Keratinocyte (primary cell): Measurements from ENCODE around the gene LANCL2. TPM values are rescaled to one million over a fixed set of nuclear protein-coding genes. Genes with fewer than 3 reads are reported as not detected.

Experiments used
- DNase-seq: peaks from one replicate; pipeline ENCODE4 v3.0.0-alpha.2; 2011; ENCODE audit warnings: low read depth, missing footprints, low spot score
- FAIRE-seq: peaks from 2 replicates; lab custom pipeline; 2011; peaks lifted over from hg19 to GRCh38; lab: Jason Lieb, UNC
- H2AFZ ChIP-seq: 2 replicates; pipeline ENCODE4 v1.6.0; 2012; ENCODE audit warnings: low read length, control low read depth, inconsistent platforms; ENCODE audit not compliant: control insufficient read depth
- H3K27ac ChIP-seq: 2 replicates; pipeline ENCODE4 v1.5.1; 2011; ENCODE audit warnings: low read length; ENCODE audit not compliant: control insufficient read depth, insufficient read depth
- H3K27me3 ChIP-seq: 3 replicates; pipeline ENCODE4 v1.6.0; 2011; ENCODE audit warnings: low read length; ENCODE audit not compliant: control insufficient read depth, insufficient read depth; ENCODE audit errors: extremely low read depth
- H3K36me3 ChIP-seq, 2 experiments: 2 replicates in 1 of 2; 3 replicates in 1 of 2; pipeline ENCODE4 v1.5.1; 2011; ENCODE audit warnings: low read length in 2 of 2, mild to moderate bottlenecking in 1 of 2; ENCODE audit not compliant: control insufficient read depth in 2 of 2, insufficient read depth in 2 of 2; ENCODE audit errors: extremely low read depth in 1 of 2
- H3K4me1 ChIP-seq: 3 replicates; pipeline ENCODE4 v1.5.1; 2011; ENCODE audit warnings: low read length; ENCODE audit not compliant: control insufficient read depth, insufficient read depth; ENCODE audit errors: extremely low read depth
- H3K4me2 ChIP-seq: 3 replicates; pipeline ENCODE4 v1.6.0; 2011; ENCODE audit warnings: low read depth, low read length; ENCODE audit not compliant: control insufficient read depth, insufficient read depth; ENCODE audit errors: extremely low read depth
- H3K4me3 ChIP-seq, 3 experiments: fragments of 200-600 bp in 1 of 3; sonication (generic) in 1 of 3; 2 replicates in 2 of 3; 3 replicates in 1 of 3; pipeline ENCODE4 v1.5.1; 2011 to 2016; ENCODE audit warnings: low read length in 3 of 3, mild to moderate bottlenecking in 3 of 3, control low read depth in 2 of 3, inconsistent platforms in 1 of 3, low read depth in 1 of 3, mixed read lengths in 1 of 3, mixed run types in 1 of 3, moderate library complexity in 1 of 3; ENCODE audit not compliant: control insufficient read depth in 2 of 3, insufficient read depth in 2 of 3; ENCODE audit errors: extremely low read depth in 1 of 3
- H3K79me2 ChIP-seq: 2 replicates; pipeline ENCODE4 v1.6.0; 2012; ENCODE audit warnings: low read length; ENCODE audit not compliant: control insufficient read depth, insufficient read depth
- H3K9ac ChIP-seq: 3 replicates; pipeline ENCODE4 v1.6.0; 2011; ENCODE audit warnings: low read length; ENCODE audit not compliant: control insufficient read depth, insufficient read depth; ENCODE audit errors: extremely low read depth
- H3K9me1 ChIP-seq: 3 replicates; pipeline ENCODE4 v1.6.0; 2011; ENCODE audit warnings: low read length; ENCODE audit not compliant: control insufficient read depth, insufficient read depth; ENCODE audit errors: extremely low read depth
- H3K9me3 ChIP-seq: 2 replicates; pipeline ENCODE4 v1.5.1; 2012; ENCODE audit warnings: low read depth, low read length; ENCODE audit not compliant: control insufficient read depth
- H4K20me1 ChIP-seq: 3 replicates; pipeline ENCODE4 v1.6.0; 2011; ENCODE audit warnings: low read length; ENCODE audit not compliant: control insufficient read depth, insufficient read depth; ENCODE audit errors: extremely low read depth
- EZH2 ChIP-seq: IDR thresholded peaks from one replicate; pipeline ENCODE4 v1.6.1; 2012; ENCODE audit warnings: inconsistent platforms, mild to moderate bottlenecking, low read length, moderate library complexity
- dilution Hi-C: fragments of 300-500 bp; cut with MboI; formaldehyde crosslinking; loops from one replicate; pipeline ENCODE4 v1.7.0; 2020; ENCODE audit warnings: low sequenced_read_pairs; ENCODE audit not compliant: extremely low pct_ligation_motif_present
- polyA plus RNA-seq, 5 experiments: library from polyadenylated mRNA; depleted of rRNA in 3 of 5; stranded (reverse) in 3 of 5; stranded (forward) in 1 of 5; unstranded in 1 of 5; fragments of >200 nt; gene quantifications; 1 replicate in 1 of 5; 2 replicates in 3 of 5; 3 replicates in 1 of 5; pipeline versions ENCODE4 v1.2.1 to v1.2.3, GENCODE V29; 2011 to 2012; ENCODE audit warnings: missing spikeins in 2 of 5, low read depth in 1 of 5, low replicate concordance in 1 of 5
- TF ChIP-seq, protein P1 (sequence below), 3 experiments: IDR thresholded peaks in 1 of 3; conservative IDR thresholded peaks in 1 of 3; optimal IDR thresholded peaks in 1 of 3; 2 replicates in 2 of 3; 3 replicates in 1 of 3; pipeline versions ENCODE3 to v1.5.1; 2011; ENCODE audit warnings: low read length in 3 of 3, mild to moderate bottlenecking in 3 of 3, moderate library complexity in 2 of 3, control low read depth in 1 of 3, inconsistent platforms in 1 of 3; ENCODE audit not compliant: insufficient read depth in 2 of 3; ENCODE audit errors: extremely low read depth in 1 of 3

Gene LANCL2
- polyA plus RNA-seq, 1 donor (not counting 4 experiments of a cell fraction or from before 2014, with no cell fraction given) = 14.5 TPM

DNA sequence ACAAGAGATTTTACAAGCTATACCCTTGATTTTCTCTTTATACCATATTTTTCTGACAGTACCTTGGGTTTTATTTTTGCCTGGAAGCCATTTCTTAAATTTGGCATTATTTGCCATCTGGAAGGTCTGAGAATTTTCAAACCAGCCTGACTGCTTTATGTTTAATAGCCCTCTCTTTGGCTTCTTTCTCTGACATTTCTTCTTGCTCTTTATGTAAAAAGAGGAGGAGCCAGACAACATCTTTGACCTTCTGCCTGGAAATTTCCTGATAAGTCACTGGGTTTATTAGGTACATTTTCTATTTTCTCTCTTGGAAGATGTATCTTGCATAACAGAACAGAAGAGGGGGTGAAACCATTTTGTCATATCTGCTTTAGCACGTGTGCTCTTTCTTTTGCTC, 79.6 kb downstream of the LANCL2 start:
- H3K9me1 ChIP-seq = no peaks in the 10 kb centered on the region
- H3K27ac ChIP-seq = no peak overlapping the region
- no peak overlapping the region for H3K4me3 ChIP-seq
- H3K4me1 ChIP-seq = peaks cover 2% of the 10 kb centered on the region
- H3K79me2 ChIP-seq = no peaks in the 10 kb centered on the region
- no peaks in the 10 kb centered on the region for H3K9me3 ChIP-seq
- H3K4me2 ChIP-seq = no peak overlapping the region
- no peak for DNase-seq
- H3K27me3 ChIP-seq = peaks cover 5% of the 10 kb centered on the region
- FAIRE-seq = no peak
- TF ChIP-seq, protein P1, sequence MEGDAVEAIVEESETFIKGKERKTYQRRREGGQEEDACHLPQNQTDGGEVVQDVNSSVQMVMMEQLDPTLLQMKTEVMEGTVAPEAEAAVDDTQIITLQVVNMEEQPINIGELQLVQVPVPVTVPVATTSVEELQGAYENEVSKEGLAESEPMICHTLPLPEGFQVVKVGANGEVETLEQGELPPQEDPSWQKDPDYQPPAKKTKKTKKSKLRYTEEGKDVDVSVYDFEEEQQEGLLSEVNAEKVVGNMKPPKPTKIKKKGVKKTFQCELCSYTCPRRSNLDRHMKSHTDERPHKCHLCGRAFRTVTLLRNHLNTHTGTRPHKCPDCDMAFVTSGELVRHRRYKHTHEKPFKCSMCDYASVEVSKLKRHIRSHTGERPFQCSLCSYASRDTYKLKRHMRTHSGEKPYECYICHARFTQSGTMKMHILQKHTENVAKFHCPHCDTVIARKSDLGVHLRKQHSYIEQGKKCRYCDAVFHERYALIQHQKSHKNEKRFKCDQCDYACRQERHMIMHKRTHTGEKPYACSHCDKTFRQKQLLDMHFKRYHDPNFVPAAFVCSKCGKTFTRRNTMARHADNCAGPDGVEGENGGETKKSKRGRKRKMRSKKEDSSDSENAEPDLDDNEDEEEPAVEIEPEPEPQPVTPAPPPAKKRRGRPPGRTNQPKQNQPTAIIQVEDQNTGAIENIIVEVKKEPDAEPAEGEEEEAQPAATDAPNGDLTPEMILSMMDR (optimal IDR thresholded peaks at IDR 0.05 in 1 of 3, IDR thresholded peaks at IDR 0.05 in 1 of 3, conservative IDR thresholded peaks at IDR 0.05 in 1 of 3; ENCODE audit: extremely low read depth in 1 of 3, insufficient read depth in 2 of 3, low read length in 3 of 3) = no peak
- no peak for TF ChIP-seq EZH2
- dilution Hi-C loops = no loop called here
- no peaks in the 10 kb centered on the region for H4K20me1 ChIP-seq
- H3K36me3 ChIP-seq = no peaks in the 10 kb centered on the region
- no peak overlapping the region for H2AFZ ChIP-seq
- no peak overlapping the region for H3K9ac ChIP-seq

DNA sequence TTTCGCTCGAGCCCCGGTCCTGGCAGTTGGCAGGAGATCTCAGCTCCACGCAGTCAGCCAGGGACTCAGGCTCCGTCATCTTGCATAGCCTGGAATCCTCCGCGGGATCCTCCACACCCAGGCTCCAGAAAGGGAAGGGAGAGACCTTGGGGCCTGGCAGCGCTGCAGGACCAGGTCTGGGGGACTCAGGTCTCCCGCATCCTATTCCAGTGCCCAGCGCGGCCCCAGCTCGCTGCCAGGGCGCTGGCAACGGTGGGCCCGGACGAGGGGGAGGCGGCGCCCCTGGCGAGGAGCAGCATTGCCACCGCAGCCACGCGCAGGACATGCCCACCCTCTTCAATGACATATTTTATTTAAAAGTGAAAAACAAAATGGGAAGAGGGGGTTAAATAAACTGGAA, 83.4 kb downstream of the LANCL2 start:
- no peak for DNase-seq
- Histone ChIP-seq H3K27ac (no peak overlapping the region), H3K79me2 (no peaks in the 10 kb centered on the region), H2AFZ (no peak overlapping the region), H3K36me3 (no peaks in the 10 kb centered on the region), H4K20me1 (no peaks in the 10 kb centered on the region), H3K9ac (no peak overlapping the region), H3K4me3 (no peak overlapping the region), H3K4me1 (no peaks in the 10 kb centered on the region), H3K9me1 (no peaks in the 10 kb centered on the region), H3K9me3 (no peaks in the 10 kb centered on the region), H3K27me3 (peaks cover 5% of the 10 kb centered on the region), H3K4me2 (no peak overlapping the region)
- TF ChIP-seq, protein P1 (optimal IDR thresholded peaks at IDR 0.05 in 1 of 3, IDR thresholded peaks at IDR 0.05 in 1 of 3, conservative IDR thresholded peaks at IDR 0.05 in 1 of 3; ENCODE audit: extremely low read depth in 1 of 3, insufficient read depth in 2 of 3, low read length in 3 of 3) = no peak
- no peak for TF ChIP-seq EZH2
- FAIRE-seq = no peak
- dilution Hi-C loops = no loop called here
